IMR-90 (cell line): ENCODE measurements around the gene LRRC1. TPM values are rescaled to one million over a fixed set of nuclear protein-coding genes. Genes with fewer than 3 reads are reported as not detected.

Source experiments
- ATAC-seq: fragments of 200-7000 bp; cut with Tn5 transposase; 2 replicates; pipeline ENCODE4 v1.9.1; 2020; ENCODE audit warnings: low read depth, mild to moderate bottlenecking, moderate library complexity
- BruUV-seq: library from RNA; stranded (reverse); fragments of 400-500 nt; replicated peaks from 2 replicates; lab custom pipeline; 2021; lab: Mats Ljungman, UMichigan
- CTCF ChIA-PET: fragments of 300-600 bp; formaldehyde crosslinking; extraction: SDS; loops from one replicate; lab custom pipeline; 2021; ENCODE audit warnings: antibody characterized with exemption; lab: Yijun Ruan, JAX
- POLR2A ChIA-PET: fragments of 300-600 bp; sonication (Branson Sonifier 250); formaldehyde crosslinking; loops from one replicate; lab custom pipeline; 2022; ENCODE audit warnings: antibody characterized with exemption; ENCODE audit not compliant: unreplicated experiment; lab: Charles Lee
- DNase-seq: peaks from one replicate; pipeline ENCODE4 v3.0.0; 2013
- H2AFZ ChIP-seq: replicated peaks from 2 replicates; pipeline ENCODE3; 2013; ENCODE audit warnings: low read length, mild to moderate bottlenecking; ENCODE audit not compliant: poor library complexity
- H2AK5ac ChIP-seq: 2 replicates; pipeline ENCODE4 v1.6.1; 2013; ENCODE audit warnings: low read depth, low read length, inconsistent platforms
- H2AK9ac ChIP-seq: replicated peaks from 2 replicates; pipeline ENCODE3; 2013; ENCODE audit warnings: mild to moderate bottlenecking, low read depth, low read length, moderate library complexity; ENCODE audit not compliant: poor library complexity
- H2BK120ac ChIP-seq: 2 replicates; pipeline ENCODE4 v1.6.1; 2013; ENCODE audit warnings: low read depth, low read length, inconsistent platforms
- H2BK15ac ChIP-seq: 3 replicates; pipeline ENCODE4 v1.6.1; 2013; ENCODE audit warnings: low read depth, low read length, inconsistent platforms
- H2BK20ac ChIP-seq: 2 replicates; pipeline ENCODE4 v1.6.1; 2013; ENCODE audit warnings: low read depth, mild to moderate bottlenecking, inconsistent platforms, low read length, moderate library complexity
- H2BK5ac ChIP-seq: 2 replicates; pipeline ENCODE4 v1.6.1; 2013; ENCODE audit warnings: mild to moderate bottlenecking, low read depth, low read length, inconsistent platforms; ENCODE audit not compliant: poor library complexity, severe bottlenecking
- H3K14ac ChIP-seq: replicated peaks from 2 replicates; pipeline ENCODE4 v1.6.1; 2013; ENCODE audit warnings: low read depth, low read length, inconsistent platforms
- H3K18ac ChIP-seq: 2 replicates; pipeline ENCODE4 v1.6.1; 2013; ENCODE audit warnings: low read depth, low read length, control low read depth
- H3K23ac ChIP-seq: 2 replicates; pipeline ENCODE4 v1.6.1; 2013; ENCODE audit warnings: low read depth, low read length, inconsistent platforms
- H3K27ac ChIP-seq: 2 replicates; pipeline ENCODE4 v1.5.1; 2013; ENCODE audit warnings: mild to moderate bottlenecking, control low read depth, low read length; ENCODE audit not compliant: insufficient read depth
- H3K27me3 ChIP-seq: 2 replicates; pipeline ENCODE4 v1.6.1; 2013; ENCODE audit warnings: low read length; ENCODE audit not compliant: control insufficient read depth, insufficient read depth
- H3K36me3 ChIP-seq: 2 replicates; pipeline ENCODE4 v1.6.1; 2013; ENCODE audit warnings: low read length, mixed read lengths; ENCODE audit not compliant: control insufficient read depth, insufficient read depth
- H3K4ac ChIP-seq: 2 replicates; pipeline ENCODE4 v1.6.1; 2013; ENCODE audit warnings: low read depth, low read length, inconsistent platforms
- H3K4me1 ChIP-seq: 2 replicates; pipeline ENCODE4 v1.6.1; 2013; ENCODE audit warnings: low read length, mixed read lengths; ENCODE audit not compliant: control insufficient read depth, insufficient read depth
- H3K4me2 ChIP-seq: 2 replicates; pipeline ENCODE4 v1.6.1; 2013; ENCODE audit warnings: low read depth, mild to moderate bottlenecking, control low read depth, low read length, moderate library complexity
- H3K4me3 ChIP-seq: 2 replicates; pipeline ENCODE4 v1.5.1; 2013; ENCODE audit warnings: low read depth, mild to moderate bottlenecking, control low read depth, low read length, moderate library complexity; ENCODE audit not compliant: insufficient read depth
- H3K56ac ChIP-seq: 2 replicates; pipeline ENCODE4 v1.6.1; 2013; ENCODE audit warnings: low read length, inconsistent platforms; ENCODE audit not compliant: insufficient read depth; ENCODE audit errors: extremely low read depth
- H3K79me1 ChIP-seq, 2 experiments: 2 replicates each; pipeline ENCODE4 v1.6.1; 2013; ENCODE audit warnings: low read length in 2 of 2, inconsistent platforms in 1 of 2, low read depth in 1 of 2
- H3K9ac ChIP-seq: 2 replicates; pipeline ENCODE4 v1.6.1; 2013; ENCODE audit warnings: low read depth, low read length, control low read depth
- H3K9me1 ChIP-seq: 2 replicates; pipeline ENCODE4 v1.6.1; 2013; ENCODE audit warnings: low read length, inconsistent platforms; ENCODE audit not compliant: insufficient read depth
- H3K9me3 ChIP-seq: 2 replicates; pipeline ENCODE4 v1.6.1; 2013; ENCODE audit warnings: low read length; ENCODE audit not compliant: control insufficient read depth, insufficient read depth
- H4K20me1 ChIP-seq: 2 replicates; pipeline ENCODE4 v1.6.1; 2013; ENCODE audit warnings: low read length, inconsistent platforms; ENCODE audit not compliant: insufficient read depth
- H4K5ac ChIP-seq: 2 replicates; pipeline ENCODE4 v1.6.1; 2013; ENCODE audit warnings: mild to moderate bottlenecking, low read depth, low read length, control low read depth
- H4K8ac ChIP-seq, 2 experiments: 2 replicates each; pipeline ENCODE4 v1.6.1; 2013; ENCODE audit warnings: low read depth in 2 of 2, low read length in 2 of 2, control low read depth in 1 of 2, inconsistent platforms in 1 of 2
- H4K91ac ChIP-seq: 2 replicates; pipeline ENCODE4 v1.6.1; 2013; ENCODE audit warnings: low read depth, low read length, inconsistent platforms; ENCODE audit not compliant: insufficient read depth
- BHLHE40 ChIP-seq: fragments of 150-350 bp; IDR thresholded peaks from 2 replicates; pipeline ENCODE4 v1.6.1; 2016; ENCODE audit warnings: mild to moderate bottlenecking, low read depth, low read length
- CEBPB ChIP-seq: IDR thresholded peaks from 2 replicates; pipeline ENCODE4 v1.6.1; 2012; ENCODE audit warnings: low read depth, low read length, improper control_type of control experiment
- FOS ChIP-seq: fragments of 150-350 bp; IDR thresholded peaks from 2 replicates; pipeline ENCODE4 v1.6.1; 2016; ENCODE audit warnings: low read depth, low read length
- MAFK ChIP-seq: IDR thresholded peaks from 2 replicates; pipeline ENCODE4 v1.6.1; 2012; ENCODE audit warnings: low read depth, low read length, improper control_type of control experiment
- MAZ ChIP-seq: IDR thresholded peaks from 2 replicates; pipeline ENCODE4 v1.6.1; 2012; ENCODE audit warnings: low read depth, mild to moderate bottlenecking, low read length, improper control_type of control experiment, moderate library complexity, borderline replicate concordance
- MXI1 ChIP-seq: IDR thresholded peaks from 2 replicates; pipeline ENCODE4 v1.6.1; 2012; ENCODE audit warnings: low read depth, mild to moderate bottlenecking, low read length, moderate library complexity, borderline replicate concordance
- POLR2A ChIP-seq: IDR thresholded peaks from 2 replicates; pipeline ENCODE4 v1.6.1; 2012; ENCODE audit warnings: mild to moderate bottlenecking, low read depth, low read length
- RAD21 ChIP-seq: IDR thresholded peaks from 2 replicates; pipeline ENCODE4 v1.6.1; 2012; ENCODE audit warnings: low read length, improper control_type of control experiment
- RFX5 ChIP-seq: IDR thresholded peaks from 2 replicates; pipeline ENCODE4 v1.8.0; 2012; ENCODE audit warnings: low read depth, mild to moderate bottlenecking, low read length, moderate library complexity
- SMC3 ChIP-seq: fragments of 150-350 bp; IDR thresholded peaks from 2 replicates; pipeline ENCODE4 v1.6.1; 2016; ENCODE audit warnings: low read depth, mild to moderate bottlenecking, antibody characterized with exemption, low read length, moderate library complexity
- WGBS, 2 experiments: methylation state at CpG; one replicate each; pipeline versions ENCODE4 v1.1.5 to v1.1.7; 2013; ENCODE audit warnings: missing lambda C conversion rate in 2 of 2; ENCODE audit not compliant: insufficient read length in 1 of 2; ENCODE audit errors: extremely low coverage in 2 of 2; 5-methylcytosine and 5-hydroxymethylcytosine counted together
- dilution Hi-C: fragments of 300-500 bp; cut with HindIII; formaldehyde crosslinking; loops from one replicate; pipeline ENCODE4 v1.14.3; 2018; ENCODE audit warnings: low sequenced_read_pairs; ENCODE audit not compliant: unreplicated experiment
- in situ Hi-C: fragments of 300-500 bp; cut with MboI; formaldehyde crosslinking; loops from 3 replicates; pipeline ENCODE4 v1.14.3; 2019; ENCODE audit warnings: low sequenced_read_pairs, inconsistent platforms, mixed read lengths
- intact Hi-C: fragments of 100-400 bp; cut with micrococcal nuclease; formaldehyde crosslinking; loops from 2 replicates; pipeline ENCODE4 v1.10.0; 2022
- polyA plus RNA-seq, 3 experiments: library from polyadenylated mRNA; depleted of rRNA; stranded (reverse); fragments of >200 nt; gene quantifications; 2 replicates each; pipeline ENCODE4 v1.2.3, GENCODE V29; 2012; ENCODE audit warnings: low replicate concordance in 1 of 3
- total RNA-seq: library from RNA; depleted of rRNA; stranded (reverse); fragments of >200 nt; gene quantifications from 2 replicates; pipeline ENCODE4 v1.2.3, GENCODE V29; 2012

LRRC1 gene
- total and polyA plus RNA-seq, 2 of the 4 experiments (the other 2 are of a cell fraction), result 5.1 to 6.1 TPM

- Histone ChIP-seq H3K9me1 (peaks cover 9% of the 10 kb centered on the region; the same call in 1 of the 2 replicates), H2BK15ac (no peak overlapping the region), H2AK9ac (no peak overlapping the region), H3K79me1 (no peaks in the 10 kb centered on the region), H3K9ac (no peak overlapping the region), H3K4me1 (peaks cover 8% of the 10 kb centered on the region), H4K91ac (no peak overlapping the region), H4K20me1 (no peaks in the 10 kb centered on the region), H2AFZ (no peak overlapping the region), H3K18ac (no peak overlapping the region), H3K23ac (no peak overlapping the region), H2BK20ac (no peak overlapping the region), H3K4me2 (no peak overlapping the region), H4K8ac (no peak overlapping the region), H4K5ac (no peak overlapping the region), H2AK5ac (no peak overlapping the region), H3K36me3 (peaks cover 11% of the 10 kb centered on the region), H3K56ac (no peak overlapping the region), H2BK5ac (no peak overlapping the region), H3K14ac (no peak overlapping the region), H3K27me3 (no peaks in the 10 kb centered on the region), H2BK120ac (no peak overlapping the region), H3K9me3 (no peaks in the 10 kb centered on the region), H3K27ac (no peak overlapping the region), H3K4ac (no peak overlapping the region), H3K4me3 (no peak overlapping the region)
- ChIA-PET POLR2A (no interaction called here), CTCF (interaction anchor here (1.0 kb wide), 1 partner anchor 321 kb away, joined by 3 read pairs; no protein-coding TSS in a partner anchor)
- DNase-seq (no peak), ATAC-seq (no peak)
- in situ Hi-C loops (no loop called here), dilution Hi-C loops (no loop called here), intact Hi-C loops (loop anchor here (10.0 kb wide), 1 partner anchor 129 kb away; the partner anchor contains the start of gene LRRC1)
- WGBS, 2 experiments, result 100% methylated on average over 1 of the region's 3 CpGs; no CpG with 5 or more reads in 1 of the 2 experiments
- TF ChIP-seq BHLHE40 (no peak), RFX5 (no peak), SMC3 (no peak), POLR2A (no peak), MAFK (no peak), FOS (no peak), MXI1 (no peak), MAZ (no peak), CEBPB (no peak), RAD21 (no peak)
- BruUV-seq, result no TSS peak
These were observed 129.5 kb downstream of the LRRC1 start for GRCh38 chr6:53924277-53924676.
